Left ventricle myocardium inferior (tissue), 1 donor: ENCODE results near the gene AKAP13. TPM values are rescaled to one million over a fixed set of nuclear protein-coding genes. Genes with fewer than 3 reads are reported as not detected.
"Not testable (repeated sequence)": the region's sequence is repeated elsewhere in the genome, so short reads cannot be mapped to it uniquely, and the experiment has no call there.

Source experiments
- DNase-seq: peaks from one replicate; pipeline ENCODE4 v3.0.0-alpha.2; 2020
- H3K27ac ChIP-seq: fragments of 200-600 bp; replicated peaks from 2 replicates; pipeline ENCODE4 v1.8.0; 2021
- H3K27me3 ChIP-seq: fragments of 200-600 bp; 2 replicates; pipeline ENCODE4 v1.8.0; 2021; ENCODE audit warnings: low read depth
- H3K36me3 ChIP-seq: fragments of 200-600 bp; 2 replicates; pipeline ENCODE4 v1.8.0; 2021
- H3K4me1 ChIP-seq: fragments of 200-600 bp; 2 replicates; pipeline ENCODE4 v1.8.0; 2021
- H3K4me3 ChIP-seq: fragments of 200-600 bp; 2 replicates; pipeline ENCODE4 v1.8.0; 2021; ENCODE audit warnings: mild to moderate bottlenecking, moderate library complexity
- H3K9me3 ChIP-seq: fragments of 200-600 bp; replicated peaks from 2 replicates; pipeline ENCODE4 v1.8.0; 2021
- CTCF ChIP-seq: fragments of 200-600 bp; IDR thresholded peaks from 2 replicates; pipeline ENCODE4 v1.8.0; 2021; ENCODE audit warnings: antibody characterized with exemption, mild to moderate bottlenecking, borderline replicate concordance
- intact Hi-C: fragments of 100-400 bp; cut with micrococcal nuclease; formaldehyde crosslinking; loops from one replicate; pipeline ENCODE4 v1.11.0; 2022
- total RNA-seq: library from RNA; stranded (reverse); fragmentation: NEBNext Ultra II Directional; extraction: Animal tissue kit (Norgen Biotek cat#: 25700); gene quantifications from one replicate; pipeline ENCODE4 v1.2.1, GENCODE V29; 2021
- donor health status: DM: no; HTN: yes; CAD: no; lungs with severe emphysema.

Gene AKAP13
- total RNA-seq, 1 donor from 2014 or later, result 331 TPM

DNA sequence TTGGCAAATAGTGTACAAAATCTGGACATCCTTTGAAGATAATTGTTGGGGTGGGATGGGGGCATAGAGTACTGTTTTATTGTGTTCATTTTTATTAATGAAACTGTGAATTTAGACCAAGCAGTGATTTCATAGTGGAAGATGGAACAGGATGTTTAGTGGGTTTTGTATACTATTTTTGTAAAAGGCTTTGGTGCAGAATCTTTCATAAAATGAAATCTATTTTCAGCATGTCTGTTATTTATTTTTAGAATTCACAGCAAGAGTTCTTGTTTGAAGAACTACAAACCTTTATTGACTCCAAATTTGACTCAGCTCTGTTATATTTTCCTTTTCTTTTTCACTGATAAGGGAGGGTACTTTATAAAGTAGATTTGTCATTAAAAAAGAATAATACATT, 145.4 kb downstream of the AKAP13 start:
- H3K36me3 ChIP-seq, result peaks cover 9% of the 10 kb centered on the region
- H3K9me3 ChIP-seq, result no peaks in the 10 kb centered on the region
- no peak overlapping the region for H3K4me3 ChIP-seq
- no peak for TF ChIP-seq CTCF
- H3K27ac ChIP-seq, result peak overlapping the region; percentile 76
- DNase-seq, result no peak
- peaks cover 90% of the 10 kb centered on the region for H3K4me1 ChIP-seq
- intact Hi-C loops, result no loop called here
- no peaks in the 10 kb centered on the region for H3K27me3 ChIP-seq

DNA sequence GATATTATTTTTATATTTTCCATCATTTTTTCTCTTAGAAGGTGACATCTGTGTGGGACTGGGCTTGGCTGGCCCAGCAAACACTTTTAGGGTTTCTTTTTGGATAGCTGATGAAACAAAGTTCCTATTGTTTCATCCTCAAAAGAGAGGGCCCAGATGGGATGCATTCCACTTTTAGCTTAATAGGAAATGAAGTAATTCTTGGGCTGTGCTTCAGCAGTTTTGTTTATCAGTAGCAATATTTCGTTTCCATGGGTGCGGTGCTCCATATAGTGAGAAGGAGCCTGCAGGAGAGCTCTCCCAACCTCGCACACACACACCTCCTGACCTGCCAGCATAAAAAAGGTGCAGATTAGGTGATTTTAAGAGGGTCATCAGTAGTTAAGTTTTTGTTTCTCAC, 147.5 kb downstream of the AKAP13 start:
- Histone ChIP-seq H3K4me1 (peaks cover 92% of the 10 kb centered on the region), H3K27ac (peak overlapping the region; percentile 76), H3K9me3 (no peaks in the 10 kb centered on the region), H3K36me3 (no peaks in the 10 kb centered on the region), H3K4me3 (peak overlapping the region; percentile 10), H3K27me3 (no peaks in the 10 kb centered on the region)
- intact Hi-C loops, result no loop called here
- no peak for TF ChIP-seq CTCF
- no peak for DNase-seq

DNA sequence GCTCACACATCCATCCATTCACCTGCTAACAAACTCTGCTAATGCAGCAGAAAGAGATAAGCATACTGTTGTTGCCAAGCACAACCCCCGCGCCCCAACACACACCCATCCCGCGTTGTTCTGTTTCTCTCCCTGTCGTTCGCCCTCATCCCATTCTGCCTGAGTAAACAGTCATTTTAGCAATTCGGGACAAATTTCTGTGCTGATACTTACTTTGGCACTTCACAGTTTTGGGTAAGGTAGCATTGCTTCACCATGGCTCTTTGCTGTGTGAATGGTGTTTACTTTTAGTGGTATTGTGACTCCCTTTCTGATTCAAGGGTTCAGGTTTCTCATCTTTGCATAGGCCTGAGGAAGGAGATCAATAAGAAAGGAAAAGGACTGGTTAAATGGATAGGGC, 149.7 kb downstream of the AKAP13 start:
- TF ChIP-seq CTCF, result no peak
- no peak for DNase-seq
- intact Hi-C loops, result no loop called here
- Histone ChIP-seq H3K36me3 (peaks cover 19% of the 10 kb centered on the region), H3K4me1 (peaks cover 95% of the 10 kb centered on the region), H3K27ac (peak overlapping the region; percentile 76), H3K9me3 (no peaks in the 10 kb centered on the region), H3K27me3 (no peaks in the 10 kb centered on the region), H3K4me3 (no peak overlapping the region)

DNA sequence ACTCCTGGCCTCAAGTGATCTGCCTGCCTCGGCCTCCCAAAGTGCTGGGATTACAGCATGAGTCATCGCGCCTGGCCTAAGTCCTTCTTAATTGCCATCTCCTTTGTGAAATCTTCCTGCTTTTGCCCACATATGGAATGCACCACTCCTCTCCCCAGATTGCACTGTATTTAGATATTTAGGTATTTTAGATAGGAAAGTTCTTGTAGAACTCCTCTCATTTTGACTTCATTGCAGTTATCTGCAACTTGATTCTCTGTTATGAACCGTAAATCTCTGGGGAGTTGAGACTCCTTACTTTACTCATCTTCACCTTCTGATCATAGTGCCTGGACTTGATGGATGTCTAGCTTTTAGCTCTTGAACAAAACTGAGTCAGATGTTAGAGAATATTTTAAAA, 150.7 kb downstream of the AKAP13 start:
- DNase-seq, result no peak
- H3K4me1 ChIP-seq, result peaks cover 94% of the 10 kb centered on the region
- H3K9me3 ChIP-seq, result no peaks in the 10 kb centered on the region
- no peak overlapping the region for H3K4me3 ChIP-seq
- H3K27me3 ChIP-seq, result no peaks in the 10 kb centered on the region
- peak overlapping the region; percentile 76 for H3K27ac ChIP-seq
- H3K36me3 ChIP-seq, result peaks cover 21% of the 10 kb centered on the region
- TF ChIP-seq CTCF, result no peak
- intact Hi-C loops, result no loop called here

DNA sequence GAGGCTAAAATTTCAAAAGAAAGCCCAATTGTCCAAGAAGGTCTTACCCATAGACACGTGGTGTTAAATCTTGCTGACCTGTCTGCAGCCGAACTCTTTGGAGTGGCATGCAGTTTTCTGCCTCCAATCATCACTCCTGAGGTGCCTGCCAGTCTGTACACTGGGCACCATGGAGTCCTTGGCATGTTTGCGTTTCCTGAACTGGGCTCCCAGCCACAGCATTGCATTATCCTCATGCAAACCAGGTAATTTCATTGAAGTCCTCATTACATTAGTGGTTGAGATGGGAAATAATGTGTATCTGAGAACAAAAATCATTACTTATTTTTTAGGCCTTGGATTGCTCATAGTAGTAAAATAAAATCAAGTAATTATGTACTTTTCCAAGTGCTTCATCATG, 152.3 kb downstream of the AKAP13 start:
- peak overlapping the region; percentile 76 for H3K27ac ChIP-seq
- intact Hi-C loops, result no loop called here
- H3K9me3 ChIP-seq, result no peaks in the 10 kb centered on the region
- no peak for TF ChIP-seq CTCF
- H3K36me3 ChIP-seq, result peaks cover 21% of the 10 kb centered on the region
- H3K4me1 ChIP-seq, result peaks cover 78% of the 10 kb centered on the region
- H3K4me3 ChIP-seq, result no peak overlapping the region
- H3K27me3 ChIP-seq, result no peaks in the 10 kb centered on the region
- peak; percentile 48 for DNase-seq

DNA sequence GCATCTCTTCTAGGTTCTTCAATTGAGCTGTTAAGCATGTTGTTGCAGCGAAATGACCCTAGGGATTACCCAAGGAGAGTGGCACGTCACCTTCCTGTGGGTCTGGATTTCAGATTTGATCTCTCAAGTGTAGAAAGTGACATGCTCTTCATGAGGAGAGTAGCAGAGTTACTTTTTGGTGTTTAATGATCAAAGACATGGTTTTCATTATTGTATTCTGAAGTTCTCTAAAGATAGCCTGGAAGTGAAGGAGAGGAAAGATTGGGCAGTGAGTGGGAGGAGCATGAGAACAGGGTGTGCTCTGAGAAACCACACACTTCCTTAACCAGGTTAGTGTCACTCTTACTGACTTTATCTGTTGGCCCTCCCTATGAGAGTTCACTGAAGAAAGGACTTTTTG, 153.6 kb downstream of the AKAP13 start:
- Histone ChIP-seq H3K36me3 (peaks cover 21% of the 10 kb centered on the region), H3K4me1 (peaks cover 67% of the 10 kb centered on the region), H3K27ac (peak overlapping the region; percentile 76), H3K9me3 (no peaks in the 10 kb centered on the region), H3K4me3 (no peak overlapping the region), H3K27me3 (no peaks in the 10 kb centered on the region)
- no peak for DNase-seq
- no peak for TF ChIP-seq CTCF
- intact Hi-C loops, result no loop called here

DNA sequence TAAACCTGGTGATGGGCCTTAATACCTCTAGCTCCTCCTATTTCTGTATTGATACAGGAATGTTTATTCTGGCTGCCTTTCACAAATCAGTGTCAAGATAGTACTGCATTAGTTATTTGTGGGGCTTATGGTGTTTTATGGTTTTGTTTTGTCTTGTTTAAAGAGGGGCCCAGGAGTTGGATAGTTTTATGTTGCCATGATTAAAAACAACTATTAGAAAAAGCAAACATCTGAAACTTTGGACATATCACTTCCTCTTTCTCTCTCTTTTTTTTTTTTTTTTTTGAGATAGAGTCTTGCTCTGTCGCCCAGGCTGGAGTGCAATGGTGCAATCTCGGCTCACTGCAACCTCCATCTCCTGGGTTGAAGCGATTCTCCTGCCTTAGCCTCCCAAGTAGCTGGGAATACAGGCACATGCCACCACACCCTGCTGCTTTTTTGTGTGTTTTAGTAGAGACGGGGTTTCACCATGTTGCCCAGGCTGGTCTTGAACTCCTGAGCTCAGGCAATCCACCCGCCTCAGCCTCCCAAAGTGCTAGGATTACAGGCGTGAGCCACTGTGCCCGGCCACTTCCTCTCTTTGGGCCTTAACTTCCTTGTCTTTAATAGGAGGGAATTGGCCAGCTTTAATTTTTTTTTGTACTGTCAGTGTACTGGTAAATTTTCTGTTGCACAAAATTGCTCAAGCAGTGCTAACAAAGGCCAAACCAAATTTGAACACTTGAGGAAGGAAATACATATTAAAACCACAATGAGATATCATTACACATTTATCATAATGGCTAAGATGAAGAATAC, 155.3 kb downstream of the AKAP13 start:
- peaks cover 21% of the 10 kb centered on the region for H3K36me3 ChIP-seq
- DNase-seq, intact Hi-C loops: not testable (repeated sequence)

More for the DNA sequence above, 155.3 kb downstream of the AKAP13 start:
- not testable (repeated sequence) for H3K27me3 ChIP-seq, H3K4me3 ChIP-seq, H3K9me3 ChIP-seq
- H3K4me1 ChIP-seq, result peaks cover 67% of the 10 kb centered on the region
- H3K27ac ChIP-seq, result peak overlapping the region; percentile 76
